Adrenal gland (tissue), 12 donors: ENCODE results near the gene UST. TPM values are rescaled to one million over a fixed set of nuclear protein-coding genes. Genes with fewer than 3 reads are reported as not detected.

Experiments used
- DNase-seq, 7 donors: peaks; one replicate each; pipeline ENCODE4 v3.0.0-alpha.2; 2019 to 2020
- H3K27ac ChIP-seq, 5 donors: fragments of 200-600 bp; sonication (generic) in 4 of 5; 1 replicate in 3 of 5; 2 replicates in 2 of 5; pipeline versions ENCODE4 v1.5.1 to v1.8.0; 2016 to 2020; ENCODE audit warnings: mild to moderate bottlenecking in 1 of 5
- H3K27me3 ChIP-seq: fragments of 200-600 bp; 2 replicates; pipeline ENCODE4 v1.8.0; 2021
- H3K36me3 ChIP-seq, 2 donors: fragments of 200-600 bp; replicated peaks in 1 of 2; 1 replicate in 1 of 2; 2 replicates in 1 of 2; pipeline versions ENCODE4 v1.5.1 to v1.8.0; 2018 to 2022
- H3K4me1 ChIP-seq, 2 donors: fragments of 200-600 bp; replicated peaks in 1 of 2; 1 replicate in 1 of 2; 2 replicates in 1 of 2; pipeline versions ENCODE4 v1.5.1 to v1.8.0; 2018 to 2021
- H3K4me3 ChIP-seq, 4 donors: fragments of 200-600 bp; sonication (generic) in 3 of 4; one replicate each; pipeline ENCODE4 v1.5.1; 2016 to 2018
- H3K9me3 ChIP-seq, 3 donors: fragments of 200-600 bp; sonication (generic) in 1 of 3; replicated peaks in 1 of 3; 1 replicate in 2 of 3; 2 replicates in 1 of 3; pipeline versions ENCODE4 v1.5.1 to v1.8.0; 2016 to 2021
- POLR2A ChIP-seq, 2 donors: fragments of 450-650 bp; IDR thresholded peaks; one replicate each; pipeline ENCODE4 v1.6.1; 2017; ENCODE audit warnings: antibody characterized with exemption in 2 of 2, mild to moderate bottlenecking in 2 of 2, moderate library complexity in 1 of 2
- WGBS, 4 donors: extraction: QIAGEN DNeasy Blood & Tissue Kit in 2 of 4; methylation state at CpG; one replicate each; pipeline versions ENCODE4 v1.1.5 to v1.1.7; 2013 to 2017; 5-methylcytosine and 5-hydroxymethylcytosine counted together
- intact Hi-C, 2 donors: fragments of 100-400 bp; cut with DNase I; formaldehyde crosslinking; loops; one replicate each; pipeline versions ENCODE4 v1.14.1 to v1.15.0; 2022 to 2023
- polyA plus RNA-seq, 3 donors: library from polyadenylated mRNA; stranded (reverse); fragments of 200-250 nt in 2 of 3; fragments of 350-450 nt in 1 of 3; fragmentation: Illumina TruSeq in 1 of 3; extraction: RNeasy Lipid Tissue Mini Kit (QIAGEN cat#74804) in 1 of 3; gene quantifications; one replicate each; pipeline ENCODE4 v1.2.3, GENCODE V29; 2013 to 2014
- total RNA-seq, 9 donors: library from RNA; depleted of rRNA in 4 of 9; stranded (reverse); fragments of >200 nt in 4 of 9; fragments of 120-200 nt in 1 of 9; fragmentation: NEBNext Ultra II Directional in 1 of 9; extraction: Animal tissue kit (Norgen Biotek cat#: 25700) in 1 of 9; gene quantifications; one replicate each; pipeline versions ENCODE4 v1.1.0 to v1.2.4, GENCODE V29; 2013 to 2023
- TF ChIP-seq, protein P1 (sequence below), 6 experiments: fragments of 450-650 bp in 4 of 6; fragments of 200-600 bp in 2 of 6; sonication (generic) in 1 of 6; IDR thresholded peaks; 1 replicate in 5 of 6; 2 replicates in 1 of 6; pipeline versions ENCODE4 v1.5.1 to v1.8.0; 2016 to 2021; ENCODE audit warnings: antibody characterized with exemption in 6 of 6, mild to moderate bottlenecking in 2 of 6, moderate library complexity in 1 of 6
- donor health status: healthy with polysubstance abuse.
- donor health status: Bipolar disorder and iron deficiency.
- donor health status: DM: yes; HTN: yes; CAD: no.
- donor health status: DM: no; HTN: no; CAD: no.
- donor health status: DM: no; HTN: no; CAD: no.
- donor health status: DM: yes; HTN: yes; CAD: no.

UST gene
- total and polyA plus RNA-seq, 12 donors: 5.9 to 37.4 (median 18.3) TPM

GRCh38 chr6:148968771-148969602 lies 222.2 kb downstream of the UST start:
- WGBS, 4 donors: 81 to 97% (median 95%) methylated on average over 4 of the region's 4 CpGs
- no peak for DNase-seq
- H3K27ac ChIP-seq: no peak overlapping the region
- TF ChIP-seq, protein P1, sequence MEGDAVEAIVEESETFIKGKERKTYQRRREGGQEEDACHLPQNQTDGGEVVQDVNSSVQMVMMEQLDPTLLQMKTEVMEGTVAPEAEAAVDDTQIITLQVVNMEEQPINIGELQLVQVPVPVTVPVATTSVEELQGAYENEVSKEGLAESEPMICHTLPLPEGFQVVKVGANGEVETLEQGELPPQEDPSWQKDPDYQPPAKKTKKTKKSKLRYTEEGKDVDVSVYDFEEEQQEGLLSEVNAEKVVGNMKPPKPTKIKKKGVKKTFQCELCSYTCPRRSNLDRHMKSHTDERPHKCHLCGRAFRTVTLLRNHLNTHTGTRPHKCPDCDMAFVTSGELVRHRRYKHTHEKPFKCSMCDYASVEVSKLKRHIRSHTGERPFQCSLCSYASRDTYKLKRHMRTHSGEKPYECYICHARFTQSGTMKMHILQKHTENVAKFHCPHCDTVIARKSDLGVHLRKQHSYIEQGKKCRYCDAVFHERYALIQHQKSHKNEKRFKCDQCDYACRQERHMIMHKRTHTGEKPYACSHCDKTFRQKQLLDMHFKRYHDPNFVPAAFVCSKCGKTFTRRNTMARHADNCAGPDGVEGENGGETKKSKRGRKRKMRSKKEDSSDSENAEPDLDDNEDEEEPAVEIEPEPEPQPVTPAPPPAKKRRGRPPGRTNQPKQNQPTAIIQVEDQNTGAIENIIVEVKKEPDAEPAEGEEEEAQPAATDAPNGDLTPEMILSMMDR (IDR thresholded peaks at IDR 0.05): no peak
- peak in 1 of 2 donors; percentile 6 for TF ChIP-seq POLR2A (IDR thresholded peaks at IDR 0.05)
- H3K9me3 ChIP-seq: no peaks in the 10 kb centered on the region
- H3K36me3 ChIP-seq: no peaks in the 10 kb centered on the region
- peaks cover 0 to 14% of the 10 kb centered on the region in 2 donors for H3K4me1 ChIP-seq
- H3K27me3 ChIP-seq: no peaks in the 10 kb centered on the region
- intact Hi-C loops: no loop called here
- H3K4me3 ChIP-seq: no peak overlapping the region

- H3K4me1 ChIP-seq: peaks cover 0 to 15% of the 10 kb centered on the region in 2 donors
- no peaks in the 10 kb centered on the region for H3K36me3 ChIP-seq
- H3K4me3 ChIP-seq: no peak overlapping the region
- intact Hi-C loops: no loop called here
- 87 to 97% (median 93%) methylated on average over 9 to 10 of the region's 10 CpGs for WGBS, 4 donors
- no peaks in the 10 kb centered on the region for H3K27me3 ChIP-seq
- no peaks in the 10 kb centered on the region for H3K9me3 ChIP-seq
- TF ChIP-seq, protein P1 (IDR thresholded peaks at IDR 0.05): no peak
- no peak for TF ChIP-seq POLR2A (IDR thresholded peaks at IDR 0.05)
- no peak overlapping the region for H3K27ac ChIP-seq
- DNase-seq: no peak
Observed at GRCh38 chr6:148969603-148970061, 222.8 kb downstream of the UST start.

DNA sequence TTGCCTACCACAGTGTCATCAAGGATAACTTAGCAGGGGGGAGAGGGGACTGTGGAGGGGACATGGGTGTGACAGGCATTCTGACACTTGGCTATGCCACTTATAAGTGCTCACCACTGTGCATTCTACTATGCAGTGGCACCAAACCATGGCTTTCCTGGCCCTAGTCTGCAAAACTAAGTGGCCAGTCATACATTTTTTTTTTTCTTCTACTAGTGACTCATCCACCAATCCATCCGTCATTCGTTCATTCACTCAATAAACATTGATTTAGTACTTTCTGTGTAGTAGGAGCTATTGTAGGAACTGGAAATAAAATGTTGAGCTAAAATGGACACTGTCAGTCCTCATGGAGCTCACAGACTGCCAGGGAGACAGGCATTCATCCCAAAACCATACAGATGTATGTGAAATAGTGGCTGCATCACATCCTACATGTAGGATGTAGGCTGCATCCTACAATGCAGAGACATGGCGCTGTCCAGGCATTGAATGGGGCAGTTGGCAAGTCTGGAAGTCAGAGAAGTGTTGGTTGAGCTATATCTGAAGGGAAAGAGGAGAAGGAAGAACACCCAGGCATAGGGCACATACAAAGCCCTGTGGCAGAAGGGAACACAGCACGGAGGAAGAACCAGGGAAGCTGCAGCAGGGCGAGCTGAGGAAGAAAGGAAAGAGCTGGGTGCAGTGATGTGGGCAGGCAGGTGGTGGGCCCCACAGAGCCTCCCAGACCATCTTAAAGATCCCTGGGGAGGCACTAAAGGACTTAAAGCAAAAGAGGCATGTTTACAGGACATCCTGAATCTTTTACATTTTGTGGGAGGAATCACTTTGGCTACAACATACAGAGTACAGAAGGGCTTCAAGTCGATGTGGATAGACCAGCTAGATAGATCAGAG lies 224.4 kb downstream of the UST start:
- peaks cover 0 to 11% of the 10 kb centered on the region in 2 donors for H3K4me1 ChIP-seq
- WGBS, 4 donors: 70 to 73% (median 72%) methylated on average over 6 of the region's 6 CpGs

More for the DNA sequence above, 224.4 kb downstream of the UST start:
- Histone ChIP-seq H3K9me3 (no peaks in the 10 kb centered on the region), H3K27me3 (no peaks in the 10 kb centered on the region), H3K27ac (no peak overlapping the region), H3K36me3 (no peaks in the 10 kb centered on the region), H3K4me3 (no peak overlapping the region)
- intact Hi-C loops: no loop called here
- no peak for DNase-seq
- TF ChIP-seq, protein P1 (IDR thresholded peaks at IDR 0.05): no peak
- TF ChIP-seq POLR2A (IDR thresholded peaks at IDR 0.05): no peak
